Neutrophil (primary cell): ENCODE data around the gene EEPD1.
"Not testable (repeated sequence)": the region's sequence is repeated elsewhere in the genome, so short reads cannot be mapped to it uniquely, and the experiment has no call there.

Experiments
- H3K27ac ChIP-seq: fragments of 200-600 bp; sonication (generic); 2 replicates; pipeline ENCODE4 v1.5.1; 2016; ENCODE audit warnings: mild to moderate bottlenecking, moderate library complexity
- H3K27me3 ChIP-seq: fragments of 200-600 bp; sonication (generic); 2 replicates; pipeline ENCODE4 v1.6.0; 2016; ENCODE audit warnings: mild to moderate bottlenecking
- H3K36me3 ChIP-seq: fragments of 200-600 bp; sonication (generic); 2 replicates; pipeline ENCODE4 v1.5.1; 2017
- H3K4me1 ChIP-seq, 2 experiments: fragments of 200-600 bp in 1 of 2; sonication (generic) in 1 of 2; 1 replicate in 1 of 2; 2 replicates in 1 of 2; pipeline versions ENCODE4 v1.5.1 to v1.6.1; 2013 to 2016; ENCODE audit warnings: low read depth in 1 of 2, low read length in 1 of 2, mild to moderate bottlenecking in 1 of 2, moderate library complexity in 1 of 2; ENCODE audit not compliant: control insufficient read depth in 1 of 2, insufficient read depth in 1 of 2
- H3K4me3 ChIP-seq, 2 experiments: fragments of 200-600 bp in 1 of 2; sonication (generic) in 1 of 2; 1 replicate in 1 of 2; 2 replicates in 1 of 2; pipeline ENCODE4 v1.5.1; 2013 to 2016; ENCODE audit warnings: low read depth in 1 of 2, low read length in 1 of 2, mild to moderate bottlenecking in 1 of 2, moderate library complexity in 1 of 2
- H3K9me3 ChIP-seq: fragments of 200-600 bp; sonication (generic); 2 replicates; pipeline ENCODE4 v1.5.1; 2016
- CTCF ChIP-seq: fragments of 200-600 bp; sonication (generic); IDR thresholded peaks from 2 replicates; pipeline ENCODE4 v1.5.1; 2016; ENCODE audit warnings: antibody characterized with exemption

Gene EEPD1

GRCh38 chr7:36314491-36314890 is 161.4 kb downstream of the EEPD1 start:
- H3K9me3 ChIP-seq = no peaks in the 10 kb centered on the region
- H3K27me3 ChIP-seq = no peaks in the 10 kb centered on the region
- H3K36me3 ChIP-seq = no peaks in the 10 kb centered on the region
- H3K27ac ChIP-seq = no peak overlapping the region
- H3K4me3 ChIP-seq = no peak overlapping the region
- TF ChIP-seq CTCF = no peak
- H3K4me1 ChIP-seq = no peaks in the 10 kb centered on the region

GRCh38 chr7:36315309-36315944 is 162.4 kb downstream of the EEPD1 start:
- H3K27me3 ChIP-seq = no peaks in the 10 kb centered on the region
- no peak overlapping the region for H3K27ac ChIP-seq
- no peaks in the 10 kb centered on the region for H3K36me3 ChIP-seq
- no peaks in the 10 kb centered on the region for H3K4me1 ChIP-seq
- TF ChIP-seq CTCF = no peak
- H3K9me3 ChIP-seq = no peaks in the 10 kb centered on the region
- H3K4me3 ChIP-seq = no peak overlapping the region

GRCh38 chr7:36316319-36316718 is 163.3 kb downstream of the EEPD1 start:
- Histone ChIP-seq H3K27me3 (no peaks in the 10 kb centered on the region), H3K4me1 (no peaks in the 10 kb centered on the region), H3K36me3 (no peaks in the 10 kb centered on the region), H3K9me3 (no peaks in the 10 kb centered on the region), H3K4me3 (no peak overlapping the region), H3K27ac (no peak overlapping the region)
- TF ChIP-seq CTCF = no peak

- Histone ChIP-seq H3K27ac (no peak overlapping the region), H3K27me3 (no peaks in the 10 kb centered on the region), H3K4me1 (no peaks in the 10 kb centered on the region), H3K36me3 (no peaks in the 10 kb centered on the region), H3K4me3 (no peak overlapping the region), H3K9me3 (no peaks in the 10 kb centered on the region)
- TF ChIP-seq CTCF = no peak
Observed at GRCh38 chr7:36317276-36317675, 164.2 kb downstream of the EEPD1 start.

- TF ChIP-seq CTCF = no peak
- Histone ChIP-seq H3K4me1 (no peaks in the 10 kb centered on the region), H3K27ac (no peak overlapping the region), H3K4me3 (no peak overlapping the region), H3K36me3 (no peaks in the 10 kb centered on the region), H3K27me3 (no peaks in the 10 kb centered on the region), H3K9me3 (no peaks in the 10 kb centered on the region)
Observed at GRCh38 chr7:36318116-36318515, 165.1 kb downstream of the EEPD1 start.

- not testable (repeated sequence) for H3K36me3 ChIP-seq, H3K4me3 ChIP-seq, H3K27me3 ChIP-seq, H3K9me3 ChIP-seq, H3K4me1 ChIP-seq, H3K27ac ChIP-seq
Observed at GRCh38 chr7:36321284-36321683, 168.2 kb downstream of the EEPD1 start.
